Upper lobe of left lung (tissue), 6 donors: ENCODE measurements around the gene RALA. TPM values are rescaled to one million over a fixed set of nuclear protein-coding genes. Genes with fewer than 3 reads are reported as not detected.

Experiments
- ATAC-seq, 2 donors: fragments of 200-7000 bp; cut with Tn5 transposase; one replicate each; pipeline ENCODE4 v1.9.1; 2022; ENCODE audit warnings: mild to moderate bottlenecking in 2 of 2, moderate library complexity in 2 of 2; ENCODE audit not compliant: low FRiP score in 2 of 2
- DNase-seq, 2 donors: peaks; one replicate each; pipeline ENCODE4 v3.0.0-alpha.2; 2019 to 2020
- H3K27ac ChIP-seq, 4 donors: fragments of 200-600 bp; sonication (generic); one replicate each; pipeline ENCODE4 v1.5.1; 2016 to 2019
- H3K27me3 ChIP-seq, 4 donors: fragments of 200-600 bp; sonication (generic); one replicate each; pipeline ENCODE4 v1.5.1; 2017 to 2019
- H3K36me3 ChIP-seq, 4 donors: fragments of 200-600 bp; sonication (generic); one replicate each; pipeline ENCODE4 v1.5.1; 2016 to 2019
- H3K4me1 ChIP-seq, 4 donors: fragments of 200-600 bp; sonication (generic); one replicate each; pipeline ENCODE4 v1.5.1; 2018 to 2019
- H3K4me3 ChIP-seq, 4 donors: fragments of 200-600 bp; sonication (generic); one replicate each; pipeline ENCODE4 v1.5.1; 2017 to 2019; ENCODE audit warnings: mild to moderate bottlenecking in 2 of 4, moderate library complexity in 1 of 4
- H3K9me3 ChIP-seq, 4 donors: fragments of 200-600 bp; sonication (generic); one replicate each; pipeline ENCODE4 v1.5.1; 2018 to 2019
- CTCF ChIP-seq, 6 experiments: fragments of 450-650 bp in 4 of 6; fragments of 200-600 bp in 2 of 6; sonication (generic) in 2 of 6; IDR thresholded peaks; one replicate each; pipeline ENCODE4 v1.5.1; 2016 to 2019; ENCODE audit warnings: antibody characterized with exemption in 6 of 6
- EP300 ChIP-seq, 4 donors: sonication (generic); formaldehyde crosslinking; IDR thresholded peaks; one replicate each; pipeline ENCODE4 v1.5.1; 2017; ENCODE audit warnings: antibody characterized with exemption in 4 of 4, control low read depth in 2 of 4
- POLR2A ChIP-seq, 4 donors: fragments of 450-650 bp; IDR thresholded peaks; one replicate each; pipeline ENCODE4 v1.5.1; 2016 to 2017; ENCODE audit warnings: antibody characterized with exemption in 4 of 4, mild to moderate bottlenecking in 2 of 4
- POLR2AphosphoS5 ChIP-seq, 2 donors: sonication (generic); formaldehyde crosslinking; IDR thresholded peaks; one replicate each; pipeline ENCODE4 v1.5.1; 2017; ENCODE audit warnings: antibody characterized with exemption in 2 of 2
- WGBS, 2 donors: methylation state at CpG; one replicate each; pipeline ENCODE4 v1.1.5; 2017 to 2018; 5-methylcytosine and 5-hydroxymethylcytosine counted together
- total RNA-seq, 6 donors: library from RNA; depleted of rRNA in 4 of 6; stranded (reverse); fragments of >200 nt in 4 of 6; gene quantifications; one replicate each; pipeline versions ENCODE4 v1.1.0 to v1.2.1, GENCODE V29; 2016 to 2021
- donor health status: DM: no; HTN: no; CAD: no; lungs with moderate emphysema.
- donor health status: DM: no; HTN: yes; CAD: no; lungs with severe emphysema.

The RALA gene
- total RNA-seq, 6 donors from 2014 or later, result 7.3 to 45.1 (median 33.5) TPM

- TF ChIP-seq CTCF (IDR thresholded peaks at IDR 0.05) (no peak), EP300 (IDR thresholded peaks at IDR 0.05) (no peak), POLR2AphosphoS5 (IDR thresholded peaks at IDR 0.05) (no peak), POLR2A (IDR thresholded peaks at IDR 0.05) (no peak)
- Histone ChIP-seq H3K36me3 (peaks cover 3 to 58% (median 16%) of the 10 kb centered on the region in 4 donors), H3K27me3 (no peaks in the 10 kb centered on the region), H3K27ac (no peak overlapping the region), H3K4me1 (no peaks in the 10 kb centered on the region), H3K9me3 (no peaks in the 10 kb centered on the region), H3K4me3 (no peak overlapping the region)
- ATAC-seq, result peak in 1 of 2 donors; percentile 61
- DNase-seq, result peak in 1 of 2 donors; percentile 67
- WGBS, 2 donors, result 82 to 87% methylated on average over 8 of the region's 8 CpGs
These were observed 77.6 kb downstream of the RALA start for GRCh38 chr7:39700932-39701331.

GRCh38 chr7:39702133-39702532, 78.8 kb downstream of the RALA start:
- H3K36me3 ChIP-seq, result peaks cover 0 to 58% (median 21%) of the 10 kb centered on the region in 4 donors
- no peak for DNase-seq
- ATAC-seq, result no peak
- H3K4me1 ChIP-seq, result no peaks in the 10 kb centered on the region
- no peak overlapping the region for H3K4me3 ChIP-seq
- no peak for TF ChIP-seq POLR2A (IDR thresholded peaks at IDR 0.05)
- TF ChIP-seq POLR2AphosphoS5 (IDR thresholded peaks at IDR 0.05), result no peak
- no peak for TF ChIP-seq EP300 (IDR thresholded peaks at IDR 0.05)
- no peak for TF ChIP-seq CTCF (IDR thresholded peaks at IDR 0.05)
- 79 to 82% methylated on average over 4 of the region's 4 CpGs for WGBS, 2 donors
- H3K27me3 ChIP-seq, result no peaks in the 10 kb centered on the region
- no peaks in the 10 kb centered on the region for H3K9me3 ChIP-seq
- no peak overlapping the region for H3K27ac ChIP-seq

- 71 to 75% methylated on average over 5 of the region's 5 CpGs for WGBS, 2 donors
- ATAC-seq, result no peak
- Histone ChIP-seq H3K27ac (no peak overlapping the region), H3K9me3 (no peaks in the 10 kb centered on the region), H3K27me3 (no peaks in the 10 kb centered on the region), H3K4me3 (no peak overlapping the region), H3K36me3 (peaks cover 0 to 58% (median 16%) of the 10 kb centered on the region in 4 donors), H3K4me1 (no peaks in the 10 kb centered on the region)
- TF ChIP-seq POLR2AphosphoS5 (IDR thresholded peaks at IDR 0.05) (no peak), CTCF (IDR thresholded peaks at IDR 0.05) (peak in 1 of 6 experiments; percentile 6)
- DNase-seq, result no peak
These were observed 79.8 kb downstream of the RALA start for GRCh38 chr7:39703144-39703543.

- ATAC-seq, result no peak
- WGBS, 2 donors, result 92 to 96% methylated on average over 5 of the region's 5 CpGs
- H3K4me1 ChIP-seq, result peaks cover 0 to 13% (median 2%) of the 10 kb centered on the region in 4 donors
- no peak for DNase-seq
- H3K27ac ChIP-seq, result no peak overlapping the region
- no peak for TF ChIP-seq POLR2A (IDR thresholded peaks at IDR 0.05)
- no peak for TF ChIP-seq CTCF (IDR thresholded peaks at IDR 0.05)
- no peak for TF ChIP-seq POLR2AphosphoS5 (IDR thresholded peaks at IDR 0.05)
- TF ChIP-seq EP300 (IDR thresholded peaks at IDR 0.05), result no peak
- peaks cover 2 to 9% (median 3%) of the 10 kb centered on the region in 4 donors for H3K9me3 ChIP-seq
- H3K4me3 ChIP-seq, result no peak overlapping the region
- H3K27me3 ChIP-seq, result no peaks in the 10 kb centered on the region
- H3K36me3 ChIP-seq, result peaks cover 0 to 36% (median 8%) of the 10 kb centered on the region in 4 donors
These were observed 85.7 kb downstream of the RALA start for GRCh38 chr7:39709029-39709428.

GRCh38 chr7:39709768-39710311, 86.5 kb downstream of the RALA start:
- ATAC-seq, result peak; percentile 11 to 94
- H3K9me3 ChIP-seq, result peaks cover 6 to 17% (median 10%) of the 10 kb centered on the region in 4 donors
- no peak for DNase-seq
- H3K36me3 ChIP-seq, result peaks cover 0 to 30% (median 8%) of the 10 kb centered on the region in 4 donors
- H3K4me1 ChIP-seq, result peaks cover 0 to 13% (median 2%) of the 10 kb centered on the region in 4 donors
- no peak overlapping the region for H3K27ac ChIP-seq
- no peak for TF ChIP-seq CTCF (IDR thresholded peaks at IDR 0.05)
- TF ChIP-seq POLR2AphosphoS5 (IDR thresholded peaks at IDR 0.05), result no peak
- no peak for TF ChIP-seq POLR2A (IDR thresholded peaks at IDR 0.05)
- WGBS, 2 donors, result 23 to 27% methylated on average over 3 of the region's 3 CpGs
- H3K4me3 ChIP-seq, result no peak overlapping the region
- no peaks in the 10 kb centered on the region for H3K27me3 ChIP-seq
